GM19023 (cell line): ENCODE data around the gene H2BK1.

Experiments
- ATAC-seq: cut with Tn5 transposase; IDR thresholded peaks from one replicate; pipeline ENCODE4 v1.9.1; 2021; ENCODE audit warnings: mild to moderate bottlenecking, moderate library complexity; ENCODE audit not compliant: unreplicated experiment

The H2BK1 gene

DNA sequence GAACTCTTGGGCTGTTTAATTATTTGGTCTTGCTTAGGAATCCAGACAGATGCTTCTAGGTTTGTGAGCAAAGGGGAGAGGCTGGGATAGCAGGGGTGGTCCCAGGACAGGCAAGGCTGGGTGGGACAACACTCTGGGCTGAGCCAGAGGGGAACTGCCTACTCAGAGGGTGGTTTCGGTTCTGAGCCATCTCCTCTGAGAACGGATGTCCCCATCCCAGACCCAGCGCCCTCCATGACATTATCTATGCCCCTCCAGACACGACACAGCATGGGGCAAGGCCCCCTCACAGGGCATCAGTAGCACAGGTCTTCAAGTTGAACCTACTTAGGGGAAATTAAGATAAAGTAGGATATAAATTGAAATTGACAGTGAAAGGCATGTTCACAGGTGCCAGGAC is 30.3 kb downstream of the H2BK1 start:
- no peak for ATAC-seq

- ATAC-seq, result no peak
Observed at GRCh38 chr7:151179287-151179860, 30.9 kb downstream of the H2BK1 start.

GRCh38 chr7:151178831-151179230 is 31.5 kb downstream of the H2BK1 start:
- no peak for ATAC-seq

DNA sequence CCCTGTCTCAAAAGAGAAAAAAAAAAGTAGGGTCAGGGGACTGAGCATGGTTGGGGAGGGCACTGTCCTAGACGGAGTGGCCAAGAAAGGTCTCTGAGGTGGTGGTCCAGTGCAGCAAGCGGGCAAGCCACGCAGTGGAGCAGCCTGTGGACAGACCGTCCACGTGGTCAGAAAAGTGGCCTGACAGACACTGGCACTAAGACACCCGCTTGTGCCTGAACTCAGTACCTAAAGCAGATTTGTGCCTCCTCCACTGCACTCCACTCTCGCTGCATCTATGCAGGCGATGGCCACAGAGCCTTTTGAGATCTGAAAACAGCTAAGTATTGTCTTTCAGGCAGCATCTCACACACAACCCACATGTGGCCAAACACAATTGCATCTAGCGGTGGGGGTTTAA is 32.1 kb downstream of the H2BK1 start:
- no peak for ATAC-seq

DNA sequence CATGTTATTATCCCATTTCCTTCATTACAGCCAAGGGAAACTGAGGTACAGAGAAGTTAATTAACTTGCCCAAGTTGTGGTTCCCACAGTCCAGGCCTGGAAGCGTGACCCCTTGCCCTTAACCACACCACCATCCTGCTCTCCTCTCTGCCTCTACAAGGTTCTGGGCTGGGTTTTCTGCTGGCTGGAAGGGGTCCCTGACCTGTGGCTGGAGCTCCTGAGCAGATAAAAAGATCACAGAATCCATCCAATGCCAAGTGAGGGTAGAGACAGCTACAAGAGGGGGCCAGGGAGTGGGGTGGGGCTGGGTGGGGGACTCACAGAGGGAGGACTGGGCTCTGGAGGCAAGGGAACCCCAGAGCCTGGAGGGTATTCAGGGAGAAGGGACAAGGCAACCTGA is 33.0 kb downstream of the H2BK1 start:
- ATAC-seq, result no peak

DNA sequence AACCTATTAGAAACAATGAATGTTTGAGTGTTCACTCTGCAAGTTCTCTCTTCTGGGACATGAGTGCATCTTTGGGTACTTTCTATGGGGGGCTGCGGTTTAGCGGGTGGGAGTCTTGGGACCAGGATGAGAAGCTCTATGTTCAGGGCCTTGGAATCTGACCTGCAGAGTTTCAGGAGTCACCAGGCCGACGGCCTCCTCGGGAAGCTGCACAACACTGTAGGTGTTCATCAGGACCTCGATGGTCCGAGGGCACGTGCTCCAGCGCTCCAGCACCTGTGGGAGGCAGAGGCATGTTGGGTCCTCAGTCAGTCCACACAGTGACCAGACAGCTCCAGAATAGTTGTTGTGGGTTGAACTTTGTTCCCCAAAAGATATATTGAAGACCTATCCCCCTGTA is 33.9 kb downstream of the H2BK1 start:
- no peak for ATAC-seq

DNA sequence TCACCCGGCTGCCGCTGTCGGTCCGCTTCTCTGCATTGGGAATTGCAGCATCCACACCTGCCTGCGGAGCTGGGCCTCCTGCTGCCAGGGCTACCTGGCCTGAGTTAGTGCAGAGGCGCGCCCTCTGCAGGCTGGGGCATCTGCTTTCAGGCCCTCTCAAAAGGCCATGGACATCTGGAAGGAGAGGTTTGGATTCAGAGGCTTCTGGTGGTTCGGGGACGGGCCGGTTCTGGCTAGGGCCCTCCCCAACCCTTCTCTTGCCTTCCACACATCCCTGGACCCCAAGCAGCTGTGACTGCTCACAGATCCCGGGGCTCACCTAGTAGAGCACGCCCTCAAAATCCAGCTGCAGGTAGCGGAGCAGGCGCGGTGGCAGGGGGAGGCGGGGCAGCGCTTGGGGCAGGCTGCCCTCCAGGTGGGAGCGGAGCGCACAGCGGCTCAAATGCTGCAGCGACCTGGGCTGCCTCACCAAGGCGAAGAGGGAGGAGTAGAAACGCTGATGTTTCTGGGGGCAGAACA is 34.4 kb downstream of the H2BK1 start:
- ATAC-seq, result no peak

GRCh38 chr7:151175047-151175792 is 35.1 kb downstream of the H2BK1 start:
- ATAC-seq, result no peak

DNA sequence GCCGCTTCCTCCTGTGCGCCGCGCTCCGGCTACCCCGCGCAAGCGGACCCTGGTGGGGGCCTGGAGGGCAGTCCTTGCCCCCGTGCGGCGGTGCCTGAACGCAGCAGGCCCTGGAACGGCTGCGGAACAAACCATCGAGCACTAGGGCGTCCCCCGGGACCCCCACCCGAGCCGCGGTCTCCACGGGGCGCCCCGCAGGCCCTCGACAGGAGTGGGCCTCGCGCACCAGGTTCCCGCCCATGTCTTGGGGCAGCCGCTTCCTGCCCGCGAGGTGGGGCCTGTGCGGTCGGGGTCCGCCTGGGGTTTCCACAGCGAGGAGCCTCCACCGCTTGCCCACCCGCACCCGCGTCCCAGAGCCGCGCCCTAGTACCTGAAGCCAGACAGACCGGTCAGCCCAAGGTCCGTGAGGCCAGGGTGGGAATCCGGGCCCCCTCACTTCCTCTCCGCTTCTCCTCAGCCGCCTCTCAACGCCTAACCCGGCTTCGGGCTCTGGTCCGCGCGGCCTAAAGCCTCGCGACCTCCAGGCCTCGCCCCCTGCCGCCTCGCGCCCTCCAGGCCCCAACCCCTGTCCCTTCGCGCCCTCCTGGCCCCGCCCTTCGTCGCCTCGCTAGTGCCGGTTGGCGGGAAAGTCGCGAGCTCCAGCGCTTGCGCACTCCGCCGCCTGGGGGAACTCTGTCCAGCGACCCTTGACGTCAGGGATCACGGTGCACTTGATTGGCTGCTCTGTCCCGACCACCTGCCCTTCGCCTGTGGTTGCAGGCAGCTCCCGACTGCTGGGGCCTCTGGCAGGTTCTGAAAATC is 35.8 kb downstream of the H2BK1 start:
- no peak for ATAC-seq

DNA sequence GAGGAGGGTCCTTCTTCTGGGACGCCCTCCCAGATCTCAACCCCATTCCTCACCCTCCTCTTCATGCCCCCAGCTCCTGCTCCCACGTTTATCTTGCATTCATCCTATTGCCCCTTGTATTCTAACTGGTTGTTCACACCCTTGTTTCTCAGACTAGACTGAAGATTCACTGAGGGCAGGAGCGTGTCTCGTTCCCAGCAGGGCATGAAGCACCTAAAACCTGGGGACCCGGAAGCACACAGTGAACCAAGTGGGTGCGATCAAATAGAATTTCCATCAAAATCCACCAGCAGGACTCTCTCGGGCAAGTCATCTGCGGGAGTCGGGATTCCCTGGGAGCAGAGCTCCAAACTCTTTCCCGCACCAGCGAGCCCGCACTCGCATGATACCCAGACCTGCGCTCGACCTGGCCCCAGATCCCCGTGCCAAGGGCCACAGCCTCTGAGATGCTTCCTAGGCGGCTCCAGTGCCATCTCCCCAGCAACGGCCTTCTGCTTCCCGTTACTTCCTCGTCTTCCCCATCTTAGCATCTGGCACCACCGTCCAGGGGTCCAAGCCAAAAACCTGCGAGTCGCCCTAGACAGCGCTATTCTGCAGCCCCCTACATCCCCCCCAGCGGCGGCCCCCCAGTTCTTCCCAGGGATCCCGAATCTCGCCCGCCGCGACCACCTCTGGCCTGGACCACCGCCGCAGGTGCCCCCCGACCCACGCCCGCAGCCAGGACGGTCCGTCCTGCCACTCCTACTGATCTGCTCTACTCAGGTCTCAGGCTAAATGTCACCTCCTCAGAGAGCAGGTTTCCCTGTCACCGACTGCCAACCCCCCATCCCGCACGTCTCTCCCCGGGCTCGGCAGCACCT is 36.7 kb downstream of the H2BK1 start:
- no peak for ATAC-seq

- no peak for ATAC-seq
Observed at GRCh38 chr7:151172273-151173141, 37.8 kb downstream of the H2BK1 start.

- no peak for ATAC-seq
Observed at GRCh38 chr7:151168787-151169162, 41.5 kb downstream of the H2BK1 start.

DNA sequence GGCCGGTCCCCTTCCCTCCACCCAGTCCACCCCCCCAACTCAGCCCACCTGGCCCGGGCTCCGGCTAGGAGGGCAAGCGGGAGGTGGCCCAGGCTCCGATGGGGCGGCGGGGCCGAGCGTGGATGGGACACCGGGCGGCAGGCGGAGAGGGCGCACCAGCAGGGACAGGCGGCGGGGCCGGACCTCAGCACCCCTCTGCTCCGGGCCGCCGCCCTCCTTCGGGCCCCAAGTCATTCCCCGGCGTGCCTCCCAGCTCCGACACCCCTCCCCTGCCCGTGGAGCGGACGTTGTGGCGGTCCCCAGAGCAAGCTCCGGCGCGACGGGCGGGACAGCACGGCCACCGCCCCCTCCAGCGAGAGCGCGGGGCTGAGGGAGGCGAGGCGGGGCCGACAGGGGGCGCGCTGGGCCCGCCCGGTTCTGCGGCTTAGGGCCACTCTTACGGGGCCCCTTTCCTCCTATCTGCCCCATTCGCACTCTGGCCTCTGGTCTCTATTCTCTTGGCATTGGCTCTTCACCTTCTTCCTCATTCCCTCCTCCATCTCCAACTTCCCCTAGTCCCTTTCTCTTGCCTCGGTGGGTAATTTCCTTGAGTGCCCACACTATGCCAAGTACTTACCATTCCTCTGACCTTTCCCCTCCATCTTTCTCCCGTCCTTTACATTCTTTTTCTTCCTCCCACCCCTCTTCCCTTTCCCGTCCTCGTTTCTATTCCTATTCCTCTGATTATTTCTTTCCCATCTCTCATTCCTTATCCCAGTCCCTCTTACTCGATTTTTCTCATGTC is 42.1 kb downstream of the H2BK1 start:
- no peak for ATAC-seq

- no peak for ATAC-seq
Observed at GRCh38 chr7:151167197-151167961, 42.9 kb downstream of the H2BK1 start, which contains the start of gene GBX1. TSS of gene GBX1 (minus strand) at chr7:151167694. CDS start at chr7:151167548, 146 bp downstream.

- ATAC-seq, result no peak
Observed at GRCh38 chr7:151166629-151167196, 43.6 kb downstream of the H2BK1 start.

GRCh38 chr7:151161757-151162156 is 48.5 kb downstream of the H2BK1 start:
- no peak for ATAC-seq
